Endothelial cell of umbilical vein (primary cell): ENCODE results near the gene DENND4C. TPM values are rescaled to one million over a fixed set of nuclear protein-coding genes. Genes with fewer than 3 reads are reported as not detected.
"Not testable (repeated sequence)": the region's sequence is repeated elsewhere in the genome, so short reads cannot be mapped to it uniquely, and the experiment has no call there.

ENCODE experiments used
- BruUV-seq: library from RNA; stranded (reverse); fragments of 400-500 nt; replicated peaks from 2 replicates; lab custom pipeline; 2021; lab: Mats Ljungman, UMichigan
- CTCF ChIA-PET: fragments of 300-600, 350-600 bp; sonication (Branson Sonifier 250); formaldehyde crosslinking; loops from one replicate; lab custom pipeline; 2021; ENCODE audit warnings: antibody characterized with exemption, inconsistent platforms; lab: Charles Lee
- POLR2A ChIA-PET: fragments of 300-600, 350-600 bp; sonication (Branson Sonifier 250); formaldehyde crosslinking; loops from one replicate; lab custom pipeline; 2021; ENCODE audit warnings: antibody characterized with exemption, inconsistent platforms; lab: Charles Lee
- DNase-seq: peaks from one replicate; pipeline ENCODE4 v3.0.0-alpha.2; 2011; ENCODE audit warnings: low read depth, low spot score
- FAIRE-seq: peaks from 2 replicates; lab custom pipeline; 2011; peaks lifted over from hg19 to GRCh38; lab: Jason Lieb, UNC
- H2AFZ ChIP-seq: 2 replicates; pipeline ENCODE4 v1.6.0; 2012; ENCODE audit warnings: low read depth, low read length, control low read depth, inconsistent platforms
- H3K27ac ChIP-seq: 2 replicates; pipeline ENCODE4 v1.5.1; 2011; ENCODE audit warnings: low read depth, mild to moderate bottlenecking, control low read depth, low read length, moderate library complexity; ENCODE audit not compliant: insufficient read depth
- H3K27me3 ChIP-seq, 2 experiments: 2 replicates each; pipeline versions ENCODE4 v1.6.0 to v1.6.1; 2011; ENCODE audit warnings: low read length in 2 of 2, mixed read lengths in 1 of 2; ENCODE audit not compliant: control insufficient read depth in 2 of 2, insufficient read depth in 2 of 2
- H3K36me3 ChIP-seq, 2 experiments: 2 replicates in 1 of 2; 3 replicates in 1 of 2; pipeline ENCODE4 v1.5.1; 2011; ENCODE audit warnings: low read length in 2 of 2, mild to moderate bottlenecking in 1 of 2, moderate library complexity in 1 of 2; ENCODE audit not compliant: control insufficient read depth in 2 of 2, insufficient read depth in 2 of 2; ENCODE audit errors: extremely low read depth in 1 of 2
- H3K4me1 ChIP-seq: 3 replicates; pipeline ENCODE4 v1.5.1; 2011; ENCODE audit warnings: mild to moderate bottlenecking, low read length; ENCODE audit not compliant: control insufficient read depth, insufficient read depth; ENCODE audit errors: extremely low read depth
- H3K4me2 ChIP-seq: 2 replicates; pipeline ENCODE4 v1.6.1; 2011; ENCODE audit warnings: low read length, control low read depth, mixed read lengths; ENCODE audit not compliant: insufficient read depth
- H3K4me3 ChIP-seq, 3 experiments: fragments of 200-600 bp in 1 of 3; sonication (generic), shearing (Covaris generic) in 1 of 3; replicated peaks in 1 of 3; 2 replicates each; pipeline ENCODE4 v1.5.1; 2011 to 2016; ENCODE audit warnings: control low read depth in 3 of 3, low read length in 3 of 3, mild to moderate bottlenecking in 2 of 3, inconsistent platforms in 1 of 3, low read depth in 1 of 3, moderate library complexity in 1 of 3; ENCODE audit not compliant: insufficient read depth in 1 of 3
- H3K79me2 ChIP-seq: 2 replicates; pipeline ENCODE4 v1.6.0; 2012; ENCODE audit warnings: low read length, inconsistent platforms; ENCODE audit not compliant: control insufficient read depth, insufficient read depth
- H3K9ac ChIP-seq: replicated peaks from 2 replicates; pipeline ENCODE3; 2011; ENCODE audit warnings: low read length, control low read depth; ENCODE audit not compliant: insufficient read depth; ENCODE audit errors: extremely low read depth
- H3K9me1 ChIP-seq: replicated peaks from 3 replicates; pipeline ENCODE4 v1.6.0; 2011; ENCODE audit warnings: mild to moderate bottlenecking, low read length; ENCODE audit not compliant: control insufficient read depth, insufficient read depth; ENCODE audit errors: extremely low read depth
- H3K9me3 ChIP-seq: replicated peaks from 2 replicates; pipeline ENCODE4 v1.5.1; 2012; ENCODE audit warnings: low read length, inconsistent platforms; ENCODE audit not compliant: control insufficient read depth, insufficient read depth
- H4K20me1 ChIP-seq: replicated peaks from 2 replicates; pipeline ENCODE3; 2011; ENCODE audit warnings: mild to moderate bottlenecking, low read length; ENCODE audit not compliant: control insufficient read depth, insufficient read depth; ENCODE audit errors: extremely low read depth
- EZH2 ChIP-seq: IDR thresholded peaks from 2 replicates; pipeline ENCODE4 v1.6.1; 2012; ENCODE audit warnings: borderline replicate concordance, low read depth, mild to moderate bottlenecking, moderate library complexity, low read length, inconsistent platforms; ENCODE audit not compliant: severe bottlenecking
- FOS ChIP-seq: IDR thresholded peaks from 2 replicates; pipeline ENCODE4 v1.6.1; 2011; ENCODE audit warnings: mild to moderate bottlenecking, low read length, moderate library complexity, borderline replicate concordance; ENCODE audit not compliant: insufficient read depth
- GATA2 ChIP-seq: IDR thresholded peaks from 2 replicates; pipeline ENCODE4 v1.7.0; 2011; ENCODE audit warnings: low read depth, mild to moderate bottlenecking, moderate library complexity, mixed read lengths, low read length; ENCODE audit not compliant: insufficient read length, insufficient read depth
- JUN ChIP-seq: IDR thresholded peaks from 2 replicates; pipeline ENCODE4 v1.6.1; 2011; ENCODE audit warnings: borderline replicate concordance, low read depth; ENCODE audit not compliant: insufficient read length, insufficient read depth
- MYC ChIP-seq: IDR thresholded peaks from one replicate; pipeline ENCODE4 v1.6.1; 2011; ENCODE audit warnings: mild to moderate bottlenecking, low read depth, low read length
- POLR2A ChIP-seq: IDR thresholded peaks from 2 replicates; pipeline ENCODE4 v1.6.1; 2012; ENCODE audit warnings: low read depth, mild to moderate bottlenecking, control low read depth, low read length
- POLR2AphosphoS5 ChIP-seq: IDR thresholded peaks from 2 replicates; pipeline ENCODE4 v1.6.1; 2012; ENCODE audit warnings: low read depth, mild to moderate bottlenecking, control low read depth, low read length, moderate library complexity; ENCODE audit not compliant: insufficient read depth
- dilution Hi-C: fragments of 300-500 bp; cut with MboI; formaldehyde crosslinking; loops from one replicate; pipeline ENCODE4 v1.15.0; 2019; ENCODE audit warnings: low sequenced_read_pairs; ENCODE audit not compliant: extremely low pct_ligation_motif_present
- intact Hi-C: fragments of 100-400 bp; cut with micrococcal nuclease; formaldehyde crosslinking; loops from one replicate; pipeline ENCODE4 v1.10.0; 2022
- polyA plus RNA-seq, 4 experiments: library from polyadenylated mRNA; depleted of rRNA in 3 of 4; stranded (reverse) in 3 of 4; unstranded in 1 of 4; fragments of >200 nt; gene quantifications; 2 replicates each; pipeline versions ENCODE4 v1.2.1 to v1.2.3, GENCODE V29; 2011 to 2012; ENCODE audit warnings: missing spikeins in 1 of 4
- total RNA-seq: library from RNA; stranded (reverse); gene quantifications from 2 replicates; pipeline ENCODE4 v1.2.3, GENCODE V29; 2021
- TF ChIP-seq, protein P1 (sequence below): IDR thresholded peaks from 2 replicates; pipeline ENCODE4 v1.6.1; 2011; ENCODE audit not compliant: insufficient read depth, insufficient read length
- TF ChIP-seq, protein P2 (sequence below), 2 donors: IDR thresholded peaks; 1 replicate in 1 of 2; 2 replicates in 1 of 2; pipeline ENCODE4 v1.5.1; 2011; ENCODE audit warnings: low read length in 2 of 2, mild to moderate bottlenecking in 2 of 2, moderate library complexity in 2 of 2, control low read depth in 1 of 2, inconsistent platforms in 1 of 2, low read depth in 1 of 2; ENCODE audit not compliant: insufficient read depth in 1 of 2; ENCODE audit errors: extremely low read depth in 1 of 2

The DENND4C gene
- total and polyA plus RNA-seq, 2 donors (not counting 3 experiments of a cell fraction or from before 2014, with no cell fraction given), result 9.6 to 36.8 TPM

DNA sequence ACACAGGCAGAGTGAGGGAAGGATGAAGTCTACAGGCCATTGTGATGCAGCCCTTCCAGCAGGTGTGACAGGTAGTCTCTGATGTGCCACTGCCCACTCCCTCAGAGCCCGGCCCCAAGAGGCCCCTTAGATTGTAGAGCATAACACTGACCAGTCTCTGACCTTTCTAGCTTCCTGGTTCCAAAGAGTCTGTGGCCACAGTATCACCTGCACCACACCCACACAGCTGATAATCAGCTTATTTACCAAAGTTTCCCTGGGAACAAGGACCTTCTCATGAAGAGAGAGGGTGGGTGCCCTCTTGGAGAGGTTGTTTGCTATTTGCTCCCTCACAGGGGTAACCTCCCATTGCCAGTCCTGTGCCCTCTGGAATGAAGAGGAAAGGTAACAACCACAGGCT is 167.4 kb downstream of the DENND4C start:
- Histone ChIP-seq H4K20me1 (no peaks in the 10 kb centered on the region), H3K36me3 (no peaks in the 10 kb centered on the region), H3K27ac (no peak overlapping the region), H3K27me3 (peaks cover 0 to 2% of the 10 kb centered on the region in 2 experiments), H3K4me2 (no peak overlapping the region), H3K9ac (no peak overlapping the region), H3K9me3 (no peaks in the 10 kb centered on the region), H3K9me1 (no peaks in the 10 kb centered on the region), H3K4me1 (no peaks in the 10 kb centered on the region), H2AFZ (no peak overlapping the region), H3K4me3 (no peak overlapping the region), H3K79me2 (no peaks in the 10 kb centered on the region)
- TF ChIP-seq JUN, result no peak
- TF ChIP-seq POLR2AphosphoS5, result no peak
- TF ChIP-seq GATA2, result no peak
- TF ChIP-seq FOS, result no peak
- TF ChIP-seq POLR2A, result no peak
- TF ChIP-seq, protein P1, sequence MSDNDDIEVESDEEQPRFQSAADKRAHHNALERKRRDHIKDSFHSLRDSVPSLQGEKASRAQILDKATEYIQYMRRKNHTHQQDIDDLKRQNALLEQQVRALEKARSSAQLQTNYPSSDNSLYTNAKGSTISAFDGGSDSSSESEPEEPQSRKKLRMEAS, result no peak
- TF ChIP-seq EZH2, result no peak
- TF ChIP-seq MYC, result no peak
- TF ChIP-seq, protein P2, sequence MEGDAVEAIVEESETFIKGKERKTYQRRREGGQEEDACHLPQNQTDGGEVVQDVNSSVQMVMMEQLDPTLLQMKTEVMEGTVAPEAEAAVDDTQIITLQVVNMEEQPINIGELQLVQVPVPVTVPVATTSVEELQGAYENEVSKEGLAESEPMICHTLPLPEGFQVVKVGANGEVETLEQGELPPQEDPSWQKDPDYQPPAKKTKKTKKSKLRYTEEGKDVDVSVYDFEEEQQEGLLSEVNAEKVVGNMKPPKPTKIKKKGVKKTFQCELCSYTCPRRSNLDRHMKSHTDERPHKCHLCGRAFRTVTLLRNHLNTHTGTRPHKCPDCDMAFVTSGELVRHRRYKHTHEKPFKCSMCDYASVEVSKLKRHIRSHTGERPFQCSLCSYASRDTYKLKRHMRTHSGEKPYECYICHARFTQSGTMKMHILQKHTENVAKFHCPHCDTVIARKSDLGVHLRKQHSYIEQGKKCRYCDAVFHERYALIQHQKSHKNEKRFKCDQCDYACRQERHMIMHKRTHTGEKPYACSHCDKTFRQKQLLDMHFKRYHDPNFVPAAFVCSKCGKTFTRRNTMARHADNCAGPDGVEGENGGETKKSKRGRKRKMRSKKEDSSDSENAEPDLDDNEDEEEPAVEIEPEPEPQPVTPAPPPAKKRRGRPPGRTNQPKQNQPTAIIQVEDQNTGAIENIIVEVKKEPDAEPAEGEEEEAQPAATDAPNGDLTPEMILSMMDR (IDR thresholded peaks at IDR 0.05; ENCODE audit: extremely low read depth in 1 of 2, insufficient read depth in 1 of 2, low read depth in 1 of 2, low read length in 2 of 2), result no peak
- CTCF ChIA-PET, result no interaction called here
- no TSS peak for BruUV-seq
- no peak for FAIRE-seq
- intact Hi-C loops, result no loop called here
- POLR2A ChIA-PET, result no interaction called here
- no peak for DNase-seq
- dilution Hi-C loops, result no loop called here

DNA sequence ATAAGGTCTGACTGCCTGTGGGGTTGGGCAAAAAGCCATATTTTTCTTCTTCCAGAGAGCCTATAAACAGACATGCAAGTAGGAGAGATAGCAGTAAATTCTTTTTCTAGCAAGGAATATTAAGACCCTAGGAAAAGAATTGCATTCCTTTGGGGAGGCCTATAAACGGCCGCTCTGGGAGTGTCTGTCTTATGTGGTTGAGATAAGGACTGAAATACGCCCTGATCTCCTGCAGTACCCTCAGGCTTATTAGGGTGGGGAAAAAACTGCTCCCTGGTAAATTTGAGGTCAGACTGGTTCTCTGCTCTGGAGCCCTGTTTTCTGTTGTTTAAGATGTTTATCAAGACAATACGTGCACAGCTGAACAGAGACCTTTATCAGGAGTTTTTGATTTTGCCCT is 172.7 kb downstream of the DENND4C start:
- BruUV-seq, H2AFZ ChIP-seq, intact Hi-C loops, H3K4me2 ChIP-seq, CTCF ChIA-PET, H3K9me3 ChIP-seq, H3K27ac ChIP-seq, FAIRE-seq, H3K79me2 ChIP-seq, H3K4me3 ChIP-seq, H4K20me1 ChIP-seq, H3K4me1 ChIP-seq, H3K36me3 ChIP-seq, dilution Hi-C loops, H3K9me1 ChIP-seq, H3K27me3 ChIP-seq, DNase-seq, POLR2A ChIA-PET, H3K9ac ChIP-seq: not testable (repeated sequence)
